Vagina (tissue), 2 donors: ENCODE data around the gene INPP4B.

Experiments
- POLR2A ChIP-seq, 2 donors: fragments of 450-650 bp; IDR thresholded peaks; one replicate each; pipeline ENCODE4 v1.6.1; 2017; ENCODE audit warnings: antibody characterized with exemption in 2 of 2, mild to moderate bottlenecking in 2 of 2, moderate library complexity in 2 of 2
- POLR2AphosphoS5 ChIP-seq, 2 donors: sonication (generic); formaldehyde crosslinking; IDR thresholded peaks; one replicate each; pipeline ENCODE4 v1.9.0; 2017; ENCODE audit warnings: antibody characterized with exemption in 2 of 2, mild to moderate bottlenecking in 2 of 2, low read depth in 1 of 2; ENCODE audit not compliant: insufficient read depth in 1 of 2
- TF ChIP-seq, protein P1 (sequence below), 3 experiments: fragments of 450-650 bp in 2 of 3; fragments of 200-600 bp in 1 of 3; sonication (generic) in 1 of 3; IDR thresholded peaks; one replicate each; pipeline ENCODE4 v1.5.1; 2017 to 2019; ENCODE audit warnings: antibody characterized with exemption in 3 of 3, mild to moderate bottlenecking in 2 of 3, moderate library complexity in 2 of 3

DNA sequence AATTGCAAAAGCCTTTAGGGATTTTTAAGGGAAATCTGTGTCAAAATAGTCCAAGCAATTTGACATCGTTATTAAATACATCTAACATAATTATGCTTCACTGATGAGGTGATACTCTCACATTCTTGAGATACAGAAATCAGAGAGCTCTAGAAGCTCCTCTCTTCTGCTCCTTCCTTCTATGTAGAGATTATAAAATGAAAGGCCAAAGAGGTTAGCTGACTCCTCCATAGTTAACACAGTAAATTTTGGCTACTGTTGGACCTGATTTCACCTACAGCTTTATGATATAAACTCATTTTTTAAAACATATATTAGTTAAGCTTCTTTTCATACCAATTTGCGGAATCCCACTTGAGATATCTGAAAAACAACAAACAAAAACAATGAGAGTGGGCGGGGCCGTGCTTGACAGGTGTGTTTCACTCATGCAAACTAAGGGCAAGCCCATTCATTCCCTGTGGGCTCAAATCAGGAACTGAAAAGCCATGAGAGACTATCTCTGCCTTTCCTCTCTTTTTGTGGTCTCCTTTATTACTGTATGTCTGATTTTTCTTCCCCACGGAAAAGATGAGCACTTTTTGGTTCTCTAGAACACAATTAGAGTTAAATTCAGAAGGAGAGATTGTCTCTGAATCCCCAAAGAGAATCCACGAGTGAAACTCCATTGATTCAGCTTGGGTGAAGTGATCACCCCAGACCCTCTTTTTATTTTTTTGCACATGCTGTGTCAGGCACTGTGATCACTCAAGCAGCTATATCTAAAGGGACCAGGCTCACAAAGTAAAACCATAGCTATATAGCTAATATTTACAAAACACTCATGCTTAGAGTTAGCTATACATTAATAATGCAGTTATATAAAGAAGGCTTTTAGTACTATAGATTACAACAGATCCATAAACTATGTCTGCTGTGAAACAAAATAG, 643.4 kb downstream of the INPP4B start:
- TF ChIP-seq, protein P1, sequence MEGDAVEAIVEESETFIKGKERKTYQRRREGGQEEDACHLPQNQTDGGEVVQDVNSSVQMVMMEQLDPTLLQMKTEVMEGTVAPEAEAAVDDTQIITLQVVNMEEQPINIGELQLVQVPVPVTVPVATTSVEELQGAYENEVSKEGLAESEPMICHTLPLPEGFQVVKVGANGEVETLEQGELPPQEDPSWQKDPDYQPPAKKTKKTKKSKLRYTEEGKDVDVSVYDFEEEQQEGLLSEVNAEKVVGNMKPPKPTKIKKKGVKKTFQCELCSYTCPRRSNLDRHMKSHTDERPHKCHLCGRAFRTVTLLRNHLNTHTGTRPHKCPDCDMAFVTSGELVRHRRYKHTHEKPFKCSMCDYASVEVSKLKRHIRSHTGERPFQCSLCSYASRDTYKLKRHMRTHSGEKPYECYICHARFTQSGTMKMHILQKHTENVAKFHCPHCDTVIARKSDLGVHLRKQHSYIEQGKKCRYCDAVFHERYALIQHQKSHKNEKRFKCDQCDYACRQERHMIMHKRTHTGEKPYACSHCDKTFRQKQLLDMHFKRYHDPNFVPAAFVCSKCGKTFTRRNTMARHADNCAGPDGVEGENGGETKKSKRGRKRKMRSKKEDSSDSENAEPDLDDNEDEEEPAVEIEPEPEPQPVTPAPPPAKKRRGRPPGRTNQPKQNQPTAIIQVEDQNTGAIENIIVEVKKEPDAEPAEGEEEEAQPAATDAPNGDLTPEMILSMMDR (IDR thresholded peaks at IDR 0.05), result no peak
- no peak for TF ChIP-seq POLR2A (IDR thresholded peaks at IDR 0.05)
- no peak for TF ChIP-seq POLR2AphosphoS5 (IDR thresholded peaks at IDR 0.05; ENCODE audit: insufficient read depth in 1 of 2, low read depth in 1 of 2)
